Activated T-cell treated with anti-CD3 and anti-CD28 coated beads, Interleukin-2, amount 50 U/mL, for 4 hours (primary cell): Measurements from ENCODE around the gene TAF8. TPM values are rescaled to one million over a fixed set of nuclear protein-coding genes. Genes with fewer than 3 reads are reported as not detected.
A peak's percentile ranks its signal among the peaks of the same experiment; 100 is the strongest.
"Not testable (repeated sequence)": the region's sequence is repeated elsewhere in the genome, so short reads cannot be mapped to it uniquely, and the experiment has no call there.

ENCODE experiments used
- ATAC-seq, 2 donors: fragments of 200-7000 bp; cut with Tn5 transposase; one replicate each; pipeline ENCODE4 v1.10.0; 2021
- DNase-seq: peaks from one replicate; pipeline ENCODE4 v3.0.0-alpha.2; 2020
- H3K27me3 Mint-ChIP-seq: one replicate; pipeline ENCODE4 v1.8.0; 2021; ENCODE audit warnings: low read depth, mixed read lengths
- H3K36me3 Mint-ChIP-seq: one replicate; pipeline ENCODE4 v1.8.0; 2022; ENCODE audit warnings: mixed read lengths; ENCODE audit not compliant: insufficient read depth
- H3K4me1 Mint-ChIP-seq: one replicate; pipeline ENCODE4 v1.8.0; 2021; ENCODE audit warnings: low read depth, mixed read lengths
- H3K4me3 Mint-ChIP-seq: one replicate; pipeline ENCODE4 v1.8.0; 2021; ENCODE audit warnings: mild to moderate bottlenecking, moderate library complexity, mixed read lengths
- H3K9me3 Mint-ChIP-seq: one replicate; pipeline ENCODE4 v1.8.0; 2021; ENCODE audit warnings: mixed read lengths
- total RNA-seq, 3 donors: library from RNA; stranded (reverse); gene quantifications; one replicate each; pipeline ENCODE4 v1.2.1, GENCODE V29; 2021

The TAF8 gene, protein sequence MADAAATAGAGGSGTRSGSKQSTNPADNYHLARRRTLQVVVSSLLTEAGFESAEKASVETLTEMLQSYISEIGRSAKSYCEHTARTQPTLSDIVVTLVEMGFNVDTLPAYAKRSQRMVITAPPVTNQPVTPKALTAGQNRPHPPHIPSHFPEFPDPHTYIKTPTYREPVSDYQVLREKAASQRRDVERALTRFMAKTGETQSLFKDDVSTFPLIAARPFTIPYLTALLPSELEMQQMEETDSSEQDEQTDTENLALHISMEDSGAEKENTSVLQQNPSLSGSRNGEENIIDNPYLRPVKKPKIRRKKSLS
- total RNA-seq, result 10 to 100 TPM; 35.7 to 39.9 (median 38.2) TPM

GRCh38 chr6:42050297-42051267, at the start of gene TAF8:
TSS of gene TAF8 (plus strand) at chr6:42050524. CDS start at chr6:42050542, 18 bp downstream.
- no peaks in the 10 kb centered on the region for H3K9me3 Mint-ChIP-seq
- peaks cover 62% of the 10 kb centered on the region for H3K4me1 Mint-ChIP-seq
- H3K27me3 Mint-ChIP-seq, result no peaks in the 10 kb centered on the region
- peak within 1 kb of the TSS; percentile 94 for H3K4me3 Mint-ChIP-seq
- ATAC-seq (peak; percentile 80 to 84), DNase-seq (peak; percentile 81)
- peaks cover 17% of the 10 kb centered on the region for H3K36me3 Mint-ChIP-seq

DNA sequence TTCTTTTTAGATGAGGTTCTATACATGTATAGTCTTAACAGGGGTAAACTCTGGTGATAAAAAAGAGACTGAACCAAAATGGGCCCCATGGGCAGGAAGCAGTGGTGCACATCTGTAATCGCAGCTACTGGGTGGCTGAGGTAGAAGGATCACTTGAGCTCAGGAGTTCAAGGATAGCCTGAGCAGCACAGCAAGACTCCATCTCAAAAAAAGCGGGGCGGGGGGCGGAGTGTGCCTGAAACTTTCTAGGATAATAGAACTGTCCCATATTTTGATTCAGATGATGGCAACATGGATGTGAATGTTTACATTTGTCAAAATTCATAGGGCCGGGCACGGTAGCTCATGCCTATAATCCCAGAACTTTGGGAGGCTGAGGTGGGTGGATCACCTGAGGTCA, 48.8 kb upstream of the TAF8 start:
- H3K36me3 Mint-ChIP-seq, result peaks cover 12% of the 10 kb centered on the region
- no peaks in the 10 kb centered on the region for H3K9me3 Mint-ChIP-seq
- H3K27me3 Mint-ChIP-seq, result no peaks in the 10 kb centered on the region
- H3K4me1 Mint-ChIP-seq, result peaks cover 21% of the 10 kb centered on the region
- ATAC-seq (no peak), DNase-seq (no peak)
- H3K4me3 Mint-ChIP-seq, result no peak overlapping the region

DNA sequence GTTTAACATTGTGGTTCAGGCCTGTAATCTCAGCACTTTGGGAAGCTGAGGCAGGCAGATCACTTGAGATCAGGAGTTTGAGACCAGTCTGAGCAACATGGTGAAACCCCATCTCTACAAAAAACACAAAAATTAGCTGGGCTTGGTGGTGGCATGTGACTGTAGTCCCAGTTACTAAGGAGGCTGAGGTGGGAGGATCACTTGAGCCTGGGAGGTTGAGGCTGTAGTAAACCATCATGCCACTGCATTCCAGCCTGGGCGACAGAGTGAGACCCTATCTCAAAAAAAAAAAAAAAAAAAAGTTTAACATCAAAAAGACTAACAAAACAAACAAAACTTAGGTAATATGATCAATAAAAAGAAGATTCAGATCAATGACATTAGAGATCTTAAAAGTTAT, 46.7 kb upstream of the TAF8 start:
- H3K4me1 Mint-ChIP-seq, result peaks cover 30% of the 10 kb centered on the region
- not testable (repeated sequence) for H3K4me3 Mint-ChIP-seq, H3K36me3 Mint-ChIP-seq, ATAC-seq, H3K9me3 Mint-ChIP-seq, H3K27me3 Mint-ChIP-seq, DNase-seq

DNA sequence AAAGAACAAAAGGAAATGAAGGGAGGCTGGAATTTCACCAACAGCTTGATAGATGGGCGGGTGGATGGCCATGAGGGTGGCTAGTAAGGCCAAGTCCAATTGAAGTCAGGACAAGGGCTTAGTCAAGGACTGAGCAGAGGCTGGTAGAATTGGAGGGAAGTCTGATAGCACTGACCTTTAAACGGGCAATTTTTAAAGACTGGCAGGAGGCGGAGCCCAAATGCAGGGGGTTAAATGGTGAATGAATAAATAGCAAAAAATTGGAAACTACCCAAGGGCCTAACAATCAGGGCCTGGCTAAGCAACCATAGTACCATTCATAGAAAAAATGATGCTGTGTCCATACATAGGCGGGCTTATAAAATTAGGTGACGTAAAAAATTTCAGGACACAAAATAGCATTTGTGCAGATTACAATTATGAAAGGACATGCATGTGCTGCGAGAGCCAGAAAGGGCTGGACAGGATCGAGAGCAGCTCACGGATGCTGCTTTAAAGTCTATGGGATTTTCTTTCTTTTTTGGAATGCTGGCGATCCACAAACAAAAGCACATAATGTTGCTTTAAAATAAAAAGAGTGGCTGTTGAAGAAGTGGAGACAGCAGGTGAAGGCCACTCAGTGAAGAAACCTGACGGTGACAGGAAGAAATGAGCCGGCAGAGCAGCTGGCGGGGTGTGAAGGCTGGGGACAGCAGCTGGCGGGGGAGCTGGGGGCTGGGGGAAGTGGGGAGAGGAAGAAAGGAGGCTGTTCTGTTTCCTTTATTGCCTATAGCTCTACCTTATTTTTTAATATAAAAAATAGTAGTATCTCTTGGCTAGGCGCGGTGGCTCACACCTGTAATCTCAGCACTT, 42.8 kb upstream of the TAF8 start:
- Mint-ChIP-seq H3K27me3 (no peaks in the 10 kb centered on the region), H3K4me1 (peaks cover 53% of the 10 kb centered on the region)
- peak; percentile 61 to 65 for ATAC-seq

DNA sequence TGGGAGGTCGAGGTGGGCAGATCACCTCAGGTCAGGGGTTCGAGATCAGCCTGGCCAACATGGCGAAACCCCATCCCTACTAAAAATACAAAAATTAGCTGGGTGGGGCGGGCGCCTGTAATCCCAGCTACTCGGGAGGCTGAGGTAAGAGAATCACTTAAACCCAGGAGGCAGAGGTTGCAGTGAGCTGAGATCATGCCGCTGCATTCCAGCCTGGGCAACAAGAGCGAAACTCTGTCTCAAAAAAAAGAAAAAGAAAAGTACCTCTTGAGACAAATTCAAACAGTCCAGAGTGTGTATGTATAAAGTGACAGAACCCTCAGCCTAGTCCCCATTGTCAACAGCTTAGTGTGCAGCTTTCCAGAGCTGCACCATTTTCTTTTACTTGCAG, 42.2 kb upstream of the TAF8 start:
- not testable (repeated sequence) for ATAC-seq, DNase-seq, H3K27me3 Mint-ChIP-seq, H3K9me3 Mint-ChIP-seq, H3K36me3 Mint-ChIP-seq
- H3K4me1 Mint-ChIP-seq, result peaks cover 60% of the 10 kb centered on the region
- peak overlapping the region; percentile 31 for H3K4me3 Mint-ChIP-seq

More for the DNA sequence above, 42.8 kb upstream of the TAF8 start:
- H3K36me3 Mint-ChIP-seq, result no peaks in the 10 kb centered on the region
- no peaks in the 10 kb centered on the region for H3K9me3 Mint-ChIP-seq
- DNase-seq, result peak; percentile 36
- peak overlapping the region; percentile 63 for H3K4me3 Mint-ChIP-seq

DNA sequence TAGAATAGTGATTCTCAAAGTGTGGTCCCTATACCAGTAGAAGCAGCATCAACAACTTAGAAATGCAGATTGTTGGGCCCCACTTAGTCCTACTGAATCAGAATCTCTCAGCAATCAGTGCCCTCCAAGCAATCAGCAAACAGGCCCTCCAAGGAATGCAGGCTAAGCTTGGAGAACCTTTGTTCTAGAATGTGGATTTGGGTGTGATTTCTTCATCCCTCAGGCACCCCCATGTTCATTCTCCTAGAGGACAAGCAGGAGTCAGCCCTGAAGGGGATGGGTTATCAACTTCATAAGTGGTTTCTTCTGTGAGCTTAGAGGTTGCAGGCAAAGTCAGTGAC, 40.5 kb upstream of the TAF8 start:
- H3K4me3 Mint-ChIP-seq, result no peak overlapping the region
- no peaks in the 10 kb centered on the region for H3K9me3 Mint-ChIP-seq
- ATAC-seq, result no peak
- peaks cover 69% of the 10 kb centered on the region for H3K4me1 Mint-ChIP-seq
- H3K36me3 Mint-ChIP-seq, result peaks cover 13% of the 10 kb centered on the region
- no peak for DNase-seq
- H3K27me3 Mint-ChIP-seq, result no peaks in the 10 kb centered on the region

DNA sequence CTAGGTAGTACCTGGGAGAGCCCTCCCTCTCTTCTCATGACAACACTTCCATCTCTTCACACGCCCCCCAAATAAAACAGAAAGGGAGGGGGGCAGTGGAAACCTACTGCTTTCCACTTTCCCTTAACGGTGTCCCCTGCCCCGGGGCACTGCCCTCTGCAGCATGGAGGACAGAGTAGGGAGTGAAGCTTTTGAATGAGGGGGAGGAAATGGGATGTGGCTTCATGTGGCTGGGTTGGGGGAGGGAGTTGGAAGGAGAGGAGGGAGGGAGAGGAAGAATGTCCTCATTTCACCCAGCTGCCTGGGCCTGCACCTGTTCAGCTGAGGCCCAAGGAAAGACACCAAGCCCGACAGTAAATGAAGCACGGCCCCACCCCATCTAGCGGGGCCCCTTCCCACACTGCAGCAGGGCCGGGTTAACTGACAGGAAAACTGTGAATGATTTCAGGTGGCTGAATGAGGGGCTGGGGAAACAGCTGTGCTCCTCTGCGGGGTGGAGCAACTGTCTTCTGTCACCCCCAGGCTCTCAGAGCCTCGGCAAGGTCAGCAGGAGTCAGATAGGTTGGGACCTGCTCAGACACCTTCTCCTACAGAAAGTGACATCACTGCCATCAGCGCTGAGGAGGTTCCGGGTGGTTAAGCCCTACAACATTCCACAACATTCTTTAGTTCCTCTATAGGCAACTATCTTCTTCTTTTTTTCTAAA, 40.0 kb upstream of the TAF8 start:
- Mint-ChIP-seq H3K4me1 (peaks cover 69% of the 10 kb centered on the region), H3K9me3 (no peaks in the 10 kb centered on the region), H3K4me3 (peak overlapping the region; percentile 56), H3K27me3 (no peaks in the 10 kb centered on the region), H3K36me3 (peaks cover 16% of the 10 kb centered on the region)
- DNase-seq (no peak), ATAC-seq (peak; percentile 44 to 54)

- no peaks in the 10 kb centered on the region for H3K9me3 Mint-ChIP-seq
- peaks cover 16% of the 10 kb centered on the region for H3K36me3 Mint-ChIP-seq
- DNase-seq, result no peak
- H3K4me3 Mint-ChIP-seq, result peak overlapping the region; percentile 56
- peaks cover 69% of the 10 kb centered on the region for H3K4me1 Mint-ChIP-seq
- no peaks in the 10 kb centered on the region for H3K27me3 Mint-ChIP-seq
- no peak for ATAC-seq
Measured at GRCh38 chr6:42010909-42011308, 39.4 kb upstream of the TAF8 start.

DNA sequence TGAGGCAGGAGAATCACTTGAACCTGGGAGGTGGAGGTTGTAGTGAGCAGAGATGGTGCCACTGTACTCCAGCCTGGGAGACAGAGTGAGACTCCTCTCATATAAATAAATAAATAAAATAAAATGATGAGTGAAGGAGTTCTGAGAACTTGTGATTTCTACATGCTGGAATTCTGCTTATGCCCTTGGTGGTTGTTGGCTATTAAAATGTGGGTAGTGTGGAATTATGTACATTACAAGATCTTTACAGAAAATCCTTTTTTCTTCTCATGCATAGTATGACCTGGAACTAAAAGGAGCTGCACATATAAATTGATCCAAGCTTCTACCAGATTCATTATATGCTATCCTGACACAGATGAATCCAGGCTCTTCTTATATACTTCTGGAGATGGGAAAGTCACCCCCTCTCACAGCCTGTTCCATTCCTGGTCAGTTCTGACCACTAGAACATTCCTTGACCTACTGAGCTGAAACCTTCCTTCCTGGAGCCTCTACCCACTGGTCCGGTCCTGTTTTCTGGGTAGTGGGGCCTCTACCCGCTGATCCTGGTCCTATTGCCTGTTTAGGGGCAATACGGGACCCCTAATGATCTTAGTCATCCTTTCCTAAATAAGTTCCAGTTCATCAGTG, 37.7 kb upstream of the TAF8 start:
- Mint-ChIP-seq H3K4me3 (no peak overlapping the region), H3K4me1 (peaks cover 77% of the 10 kb centered on the region), H3K36me3 (peaks cover 24% of the 10 kb centered on the region), H3K9me3 (no peaks in the 10 kb centered on the region), H3K27me3 (no peaks in the 10 kb centered on the region)
- no peak for DNase-seq
- no peak for ATAC-seq

GRCh38 chr6:42013134-42013516, 37.2 kb upstream of the TAF8 start:
- Mint-ChIP-seq H3K27me3 (no peaks in the 10 kb centered on the region), H3K36me3 (peaks cover 24% of the 10 kb centered on the region), H3K9me3 (no peaks in the 10 kb centered on the region), H3K4me3 (no peak overlapping the region), H3K4me1 (peaks cover 74% of the 10 kb centered on the region)
- DNase-seq (no peak), ATAC-seq (peak; percentile 50 to 64)

DNA sequence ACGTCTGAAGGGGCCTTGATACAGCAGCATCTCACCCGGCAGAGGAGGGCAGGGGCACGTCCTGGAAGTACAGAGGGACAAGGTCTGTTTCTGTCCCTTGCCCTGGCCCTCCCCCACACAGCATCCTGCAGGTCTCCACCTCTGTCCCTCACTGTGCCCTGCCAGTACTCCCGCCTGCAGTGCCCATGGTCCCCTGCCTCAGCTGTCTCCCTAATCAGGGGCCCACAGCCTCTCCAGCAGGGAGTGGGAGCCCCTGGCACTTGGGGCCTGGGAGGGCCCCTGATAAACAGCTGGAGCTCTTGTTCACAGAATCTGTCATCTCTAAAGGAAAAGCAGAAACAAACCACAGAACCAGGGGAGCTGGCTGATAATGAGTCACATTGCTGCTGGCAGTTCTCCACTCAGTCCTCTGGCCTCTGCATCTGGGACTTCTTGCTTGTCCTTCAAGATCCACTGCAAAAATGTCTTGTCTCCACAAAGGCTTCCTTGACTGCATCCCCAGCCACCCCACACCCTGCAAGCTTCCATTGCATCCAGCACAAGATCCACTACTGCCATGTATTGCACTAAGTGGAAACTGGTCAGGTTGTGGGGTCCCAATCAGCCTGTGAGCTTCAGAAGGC, 33.2 kb upstream of the TAF8 start:
- DNase-seq (peak; percentile 19), ATAC-seq (peak; percentile 71 to 72)
- Mint-ChIP-seq H3K4me3 (peak overlapping the region; percentile 7), H3K27me3 (no peaks in the 10 kb centered on the region), H3K36me3 (peaks cover 31% of the 10 kb centered on the region), H3K4me1 (peaks cover 67% of the 10 kb centered on the region), H3K9me3 (no peaks in the 10 kb centered on the region)

GRCh38 chr6:42020967-42021366, 29.4 kb upstream of the TAF8 start:
- H3K36me3 Mint-ChIP-seq, result peaks cover 26% of the 10 kb centered on the region
- DNase-seq, result no peak
- H3K27me3 Mint-ChIP-seq, result no peaks in the 10 kb centered on the region
- H3K4me1 Mint-ChIP-seq, result peaks cover 82% of the 10 kb centered on the region
- H3K4me3 Mint-ChIP-seq, result peak overlapping the region; percentile 50
- H3K9me3 Mint-ChIP-seq, result no peaks in the 10 kb centered on the region
- ATAC-seq, result no peak
